ENCODE data around the gene PPP2R2B. TPM values are rescaled to one million over a fixed set of nuclear protein-coding genes. Genes with fewer than 3 reads are reported as not detected.

The PPP2R2B gene
- total RNA-seq, 1 experiment from 2014 or later = not detected

DNA sequence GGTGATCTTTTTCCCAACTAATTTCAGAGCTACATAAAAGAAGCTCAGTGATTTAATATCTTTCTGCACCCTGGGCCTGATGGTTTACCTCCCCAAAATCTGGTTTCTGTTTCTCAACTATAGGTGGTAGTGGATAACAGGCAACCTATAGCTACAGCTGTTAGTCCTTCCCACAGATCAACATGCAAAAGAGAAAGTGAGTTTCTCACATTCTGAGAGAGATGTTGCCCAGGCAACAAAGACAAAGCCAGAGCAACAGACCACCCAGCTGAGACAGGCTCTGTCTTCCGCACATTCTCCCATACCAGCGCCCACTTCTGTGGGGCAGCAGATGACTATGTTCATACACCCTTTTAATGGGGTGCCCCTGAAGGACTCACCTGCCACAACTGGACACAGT is 40.7 kb upstream of the PPP2R2B start:
- intact Hi-C loops (cut with micrococcal nuclease) = no loop called here
- H3K9ac ChIP-seq (ENCODE audit: low read length) = no peak overlapping the region
- H3K27me3 ChIP-seq (ENCODE audit: insufficient read depth, low read length) = peaks cover 10% of the 10 kb centered on the region; the same call in 1 of the 2 replicates
- H3K9me3 ChIP-seq (ENCODE audit: control insufficient read depth in 1 of 2, insufficient read depth in 1 of 2, low read depth in 1 of 2, low read length in 2 of 2) = no peaks in the 10 kb centered on the region
- no peaks in the 10 kb centered on the region for H3K79me2 ChIP-seq (ENCODE audit: insufficient read depth, low read length)
- DNase-seq (ENCODE audit: low read depth, low spot score) = no peak
- H2AFZ ChIP-seq (ENCODE audit: low read depth, low read length, poor library complexity, severe bottlenecking) = no peak overlapping the region
- no peaks in the 10 kb centered on the region for H3K4me1 ChIP-seq (ENCODE audit: control insufficient read depth in 1 of 2, insufficient read depth in 2 of 2, low read length in 2 of 2)
- POLR2A ChIA-PET = no interaction called here
- no peak overlapping the region for H3K4me3 ChIP-seq (replicated peaks in 1 of 2; ENCODE audit: low read depth in 1 of 2, low read length in 2 of 2)
- RAD21 ChIA-PET (ENCODE audit: low non-redundant PET in 1 of 2, low total read pairs in 2 of 2, uncharacterized antibody in 2 of 2, unreplicated experiment in 2 of 2) = no interaction called here
- H3K4me2 ChIP-seq (ENCODE audit: low read length) = no peak overlapping the region
- CTCF ChIA-PET = no interaction called here
- H3K27ac ChIP-seq (ENCODE audit: low read depth, low read length) = no peak overlapping the region
- no peaks in the 10 kb centered on the region for H3K36me3 ChIP-seq (ENCODE audit: control insufficient read depth in 1 of 2, insufficient read depth in 2 of 2, low read length in 2 of 2)
- no peak for TF ChIP-seq EGR1 (IDR thresholded peaks at IDR 0.05; ENCODE audit: low read depth)
- no peak for TF ChIP-seq POLR2AphosphoS5 (IDR thresholded peaks at IDR 0.05; ENCODE audit: low read depth, low read length)
- TF ChIP-seq FOSL1 (IDR thresholded peaks at IDR 0.05; ENCODE audit: low read depth) = no peak
- TF ChIP-seq RAD21 (IDR thresholded peaks at IDR 0.05; ENCODE audit: low read depth) = no peak
- no peak for TF ChIP-seq REST (IDR thresholded peaks at IDR 0.05; ENCODE audit: low read depth)
- TF ChIP-seq MAX (IDR thresholded peaks at IDR 0.05) = no peak
- TF ChIP-seq, protein P1, sequence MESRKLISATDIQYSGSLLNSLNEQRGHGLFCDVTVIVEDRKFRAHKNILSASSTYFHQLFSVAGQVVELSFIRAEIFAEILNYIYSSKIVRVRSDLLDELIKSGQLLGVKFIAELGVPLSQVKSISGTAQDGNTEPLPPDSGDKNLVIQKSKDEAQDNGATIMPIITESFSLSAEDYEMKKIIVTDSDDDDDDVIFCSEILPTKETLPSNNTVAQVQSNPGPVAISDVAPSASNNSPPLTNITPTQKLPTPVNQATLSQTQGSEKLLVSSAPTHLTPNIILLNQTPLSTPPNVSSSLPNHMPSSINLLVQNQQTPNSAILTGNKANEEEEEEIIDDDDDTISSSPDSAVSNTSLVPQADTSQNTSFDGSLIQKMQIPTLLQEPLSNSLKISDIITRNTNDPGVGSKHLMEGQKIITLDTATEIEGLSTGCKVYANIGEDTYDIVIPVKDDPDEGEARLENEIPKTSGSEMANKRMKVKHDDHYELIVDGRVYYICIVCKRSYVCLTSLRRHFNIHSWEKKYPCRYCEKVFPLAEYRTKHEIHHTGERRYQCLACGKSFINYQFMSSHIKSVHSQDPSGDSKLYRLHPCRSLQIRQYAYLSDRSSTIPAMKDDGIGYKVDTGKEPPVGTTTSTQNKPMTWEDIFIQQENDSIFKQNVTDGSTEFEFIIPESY (IDR thresholded peaks at IDR 0.05; ENCODE audit: extremely low read depth, insufficient replicate concordance, low read length) = no peak
- no peak for TF ChIP-seq TCF7L2 (IDR thresholded peaks at IDR 0.05; ENCODE audit: borderline replicate concordance, extremely low read depth, insufficient read depth, insufficient read length)
- no peak for TF ChIP-seq CBX3 (IDR thresholded peaks at IDR 0.05; ENCODE audit: low read depth)
- no peak for TF ChIP-seq YY1 (IDR thresholded peaks at IDR 0.05; ENCODE audit: extremely low read depth, insufficient replicate concordance, low read depth, low read length)
- no peak for TF ChIP-seq SRF (IDR thresholded peaks at IDR 0.05; ENCODE audit: low read depth)
- no peak for TF ChIP-seq JUND (IDR thresholded peaks at IDR 0.05)
- TF ChIP-seq ATF3 (IDR thresholded peaks at IDR 0.05) = no peak
- no peaks in the 10 kb centered on the region for H4K20me1 ChIP-seq (ENCODE audit: insufficient read depth)
- no peaks in the 10 kb centered on the region for H3K9me2 ChIP-seq (ENCODE audit: insufficient read depth)
- no peak for ATAC-seq
- no TSS peak for BruUV-seq (replicated peaks)
